ENCODE data around the gene MBD2.
A peak's percentile ranks its signal among the peaks of the same experiment; 100 is the strongest.

Gene MBD2

DNA sequence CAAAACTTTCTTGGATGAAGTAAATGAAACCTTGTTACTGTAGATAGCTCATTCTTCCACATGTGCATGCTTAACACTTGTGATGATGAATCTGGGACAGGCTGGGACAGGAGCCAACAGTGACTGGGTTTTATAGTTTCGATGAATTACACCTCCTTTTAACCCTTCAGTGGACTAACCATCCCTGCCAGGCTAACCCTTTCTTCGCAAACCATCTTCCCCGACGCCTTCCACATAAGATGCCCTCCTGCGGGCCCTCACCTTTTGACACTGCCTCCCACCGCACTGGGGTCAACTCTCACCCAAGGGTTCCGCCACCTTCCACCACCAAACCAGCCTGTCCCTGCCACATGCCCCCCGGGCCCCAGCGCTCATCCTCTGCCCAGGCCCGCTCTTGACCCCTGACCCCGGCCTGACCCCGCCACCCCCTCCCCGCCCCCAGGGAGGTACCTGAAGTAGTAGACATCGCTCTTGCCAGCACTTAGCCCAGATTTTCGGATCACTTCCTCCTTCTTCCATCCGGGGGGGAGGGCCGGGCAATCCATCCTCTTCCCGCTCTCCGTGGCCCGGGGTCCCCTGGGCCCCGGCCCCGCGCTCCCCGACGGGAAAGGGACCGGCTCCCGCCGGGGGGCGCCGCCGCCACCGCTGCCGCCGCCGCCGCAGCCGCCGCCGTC is 764 bp downstream of the MBD2 start:
- TF ChIP-seq, protein P1, sequence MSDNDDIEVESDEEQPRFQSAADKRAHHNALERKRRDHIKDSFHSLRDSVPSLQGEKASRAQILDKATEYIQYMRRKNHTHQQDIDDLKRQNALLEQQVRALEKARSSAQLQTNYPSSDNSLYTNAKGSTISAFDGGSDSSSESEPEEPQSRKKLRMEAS (IDR thresholded peaks at IDR 0.05): peak; percentile 30; the same call in 1 of the 2 replicates
- no peak for TF ChIP-seq CEBPB (IDR thresholded peaks at IDR 0.05)
- TF ChIP-seq ZBTB7A (IDR thresholded peaks at IDR 0.05; ENCODE audit: low read depth): 0 out of 2 replicates have a peak, but pooled peaks have one; percentile 8
- TF ChIP-seq NFIC (IDR thresholded peaks at IDR 0.05): peak; percentile 76

DNA sequence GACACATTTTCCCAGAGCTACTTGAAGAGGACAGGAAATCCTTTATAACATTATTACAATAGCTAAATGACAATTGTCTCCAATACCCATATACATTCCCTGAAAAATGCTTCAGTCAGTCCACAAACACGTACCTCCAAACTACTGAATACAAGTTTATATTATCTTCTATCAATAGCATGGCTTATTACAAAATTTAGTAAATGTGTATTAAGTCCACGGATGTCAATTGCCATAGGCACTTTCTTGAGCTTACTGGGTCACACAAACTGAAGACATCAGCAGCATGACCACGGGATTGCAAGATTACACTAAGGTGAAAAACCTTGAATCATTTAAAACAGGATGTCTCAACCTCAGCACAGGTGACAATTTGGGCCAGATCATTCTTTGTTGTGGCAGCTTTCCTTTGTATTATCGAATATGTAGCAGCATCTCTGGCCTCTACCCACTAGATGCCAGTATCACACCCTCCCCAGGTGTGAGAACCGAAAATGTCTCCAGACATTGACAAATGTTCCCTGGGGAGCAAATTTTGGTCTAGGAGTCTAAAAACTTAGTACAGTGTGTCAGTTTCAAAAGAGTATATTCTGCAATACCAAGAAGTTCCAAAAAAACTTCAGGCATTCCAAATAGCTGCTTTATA is 1.4 kb downstream of the MBD2 start:
- TF ChIP-seq RAD21 (IDR thresholded peaks at IDR 0.05; ENCODE audit: low read depth) (peak; percentile 41), EP300 (IDR thresholded peaks at IDR 0.05; ENCODE audit: borderline replicate concordance) (no peak)

DNA sequence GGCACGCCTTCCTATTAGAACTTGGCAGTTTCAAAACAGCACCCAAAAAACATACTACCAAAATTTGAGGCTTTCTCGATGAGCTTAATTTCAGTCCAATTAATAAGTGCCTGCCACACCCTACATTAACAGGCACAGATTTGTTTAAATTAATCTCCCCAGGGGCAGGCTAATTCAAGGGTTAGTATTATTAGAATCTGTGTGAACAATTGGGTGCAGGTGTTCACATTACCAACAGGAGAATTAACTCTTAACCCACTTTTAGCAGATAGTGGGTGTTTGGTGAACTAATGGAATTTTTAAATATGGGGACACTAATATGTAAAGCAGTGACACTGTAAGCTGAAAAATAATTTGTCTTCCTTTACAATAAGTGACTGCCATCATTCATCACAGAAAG is 4.1 kb downstream of the MBD2 start:
- TF ChIP-seq RAD21 (IDR thresholded peaks at IDR 0.05; ENCODE audit: low read depth) (no peak), CEBPB (IDR thresholded peaks at IDR 0.05) (no peak), ZBTB7A (IDR thresholded peaks at IDR 0.05; ENCODE audit: low read depth) (no peak), FOXM1 (IDR thresholded peaks at IDR 0.05; ENCODE audit: borderline replicate concordance, low read depth) (no peak), YY1 (IDR thresholded peaks at IDR 0.05; ENCODE audit: low read depth) (no peak)
- TF ChIP-seq, protein P2, sequence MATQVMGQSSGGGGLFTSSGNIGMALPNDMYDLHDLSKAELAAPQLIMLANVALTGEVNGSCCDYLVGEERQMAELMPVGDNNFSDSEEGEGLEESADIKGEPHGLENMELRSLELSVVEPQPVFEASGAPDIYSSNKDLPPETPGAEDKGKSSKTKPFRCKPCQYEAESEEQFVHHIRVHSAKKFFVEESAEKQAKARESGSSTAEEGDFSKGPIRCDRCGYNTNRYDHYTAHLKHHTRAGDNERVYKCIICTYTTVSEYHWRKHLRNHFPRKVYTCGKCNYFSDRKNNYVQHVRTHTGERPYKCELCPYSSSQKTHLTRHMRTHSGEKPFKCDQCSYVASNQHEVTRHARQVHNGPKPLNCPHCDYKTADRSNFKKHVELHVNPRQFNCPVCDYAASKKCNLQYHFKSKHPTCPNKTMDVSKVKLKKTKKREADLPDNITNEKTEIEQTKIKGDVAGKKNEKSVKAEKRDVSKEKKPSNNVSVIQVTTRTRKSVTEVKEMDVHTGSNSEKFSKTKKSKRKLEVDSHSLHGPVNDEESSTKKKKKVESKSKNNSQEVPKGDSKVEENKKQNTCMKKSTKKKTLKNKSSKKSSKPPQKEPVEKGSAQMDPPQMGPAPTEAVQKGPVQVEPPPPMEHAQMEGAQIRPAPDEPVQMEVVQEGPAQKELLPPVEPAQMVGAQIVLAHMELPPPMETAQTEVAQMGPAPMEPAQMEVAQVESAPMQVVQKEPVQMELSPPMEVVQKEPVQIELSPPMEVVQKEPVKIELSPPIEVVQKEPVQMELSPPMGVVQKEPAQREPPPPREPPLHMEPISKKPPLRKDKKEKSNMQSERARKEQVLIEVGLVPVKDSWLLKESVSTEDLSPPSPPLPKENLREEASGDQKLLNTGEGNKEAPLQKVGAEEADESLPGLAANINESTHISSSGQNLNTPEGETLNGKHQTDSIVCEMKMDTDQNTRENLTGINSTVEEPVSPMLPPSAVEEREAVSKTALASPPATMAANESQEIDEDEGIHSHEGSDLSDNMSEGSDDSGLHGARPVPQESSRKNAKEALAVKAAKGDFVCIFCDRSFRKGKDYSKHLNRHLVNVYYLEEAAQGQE (IDR thresholded peaks at IDR 0.05; ENCODE audit: low read depth): no peak

DNA sequence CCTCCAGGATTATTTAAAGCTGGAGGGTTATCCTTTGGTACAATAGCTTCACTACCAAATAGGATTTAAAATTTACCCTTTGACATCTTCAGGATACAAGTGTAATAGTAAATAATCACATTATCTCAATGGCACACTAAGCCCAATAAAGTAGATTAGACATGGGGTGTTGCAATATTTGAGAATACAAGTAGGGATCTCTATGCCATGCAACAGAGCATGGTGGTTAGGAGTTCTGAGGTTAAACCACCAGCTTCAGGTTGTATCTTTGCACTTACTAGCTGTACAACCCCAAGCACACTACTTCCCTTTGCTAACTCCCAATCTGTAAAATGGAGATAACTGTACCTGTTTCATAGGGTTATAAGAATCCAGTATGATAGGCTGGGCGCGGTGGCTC is 6.2 kb downstream of the MBD2 start:
- TF ChIP-seq FOXM1 (IDR thresholded peaks at IDR 0.05; ENCODE audit: borderline replicate concordance, low read depth) (no peak), CREB1 (IDR thresholded peaks at IDR 0.05; ENCODE audit: low read depth) (no peak), TCF12 (IDR thresholded peaks at IDR 0.05; ENCODE audit: low read depth) (no peak), TEAD4 (IDR thresholded peaks at IDR 0.05) (no peak), EGR1 (IDR thresholded peaks at IDR 0.05) (no peak), CEBPB (IDR thresholded peaks at IDR 0.05) (no peak), YY1 (IDR thresholded peaks at IDR 0.05; ENCODE audit: low read depth) (no peak), NFIC (IDR thresholded peaks at IDR 0.05) (no peak), ZBTB7A (IDR thresholded peaks at IDR 0.05; ENCODE audit: low read depth) (no peak), EP300 (IDR thresholded peaks at IDR 0.05; ENCODE audit: borderline replicate concordance) (no peak)
- TF ChIP-seq, protein P2 (IDR thresholded peaks at IDR 0.05; ENCODE audit: low read depth): no peak
- TF ChIP-seq, protein P3, sequence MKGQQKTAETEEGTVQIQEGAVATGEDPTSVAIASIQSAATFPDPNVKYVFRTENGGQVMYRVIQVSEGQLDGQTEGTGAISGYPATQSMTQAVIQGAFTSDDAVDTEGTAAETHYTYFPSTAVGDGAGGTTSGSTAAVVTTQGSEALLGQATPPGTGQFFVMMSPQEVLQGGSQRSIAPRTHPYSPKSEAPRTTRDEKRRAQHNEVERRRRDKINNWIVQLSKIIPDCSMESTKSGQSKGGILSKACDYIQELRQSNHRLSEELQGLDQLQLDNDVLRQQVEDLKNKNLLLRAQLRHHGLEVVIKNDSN (IDR thresholded peaks at IDR 0.05): no peak

DNA sequence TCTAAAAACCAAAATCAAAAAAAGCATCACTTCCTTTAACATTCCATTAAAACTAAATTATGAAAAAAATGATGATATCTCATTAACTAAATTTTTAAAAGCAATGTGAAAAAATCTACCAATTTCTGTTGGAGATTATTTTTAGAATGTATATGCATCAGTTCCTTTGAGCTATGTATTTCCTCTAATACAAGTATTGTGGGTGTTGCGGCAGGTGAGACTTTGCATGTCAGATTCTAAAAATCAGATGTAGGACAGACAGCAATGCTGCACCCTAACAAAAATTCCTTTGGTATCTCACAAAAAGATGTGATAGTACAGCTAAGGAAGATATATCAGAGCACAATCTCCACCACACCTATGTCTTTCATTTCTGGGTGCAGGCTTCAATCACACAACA is 6.8 kb downstream of the MBD2 start:
- TF ChIP-seq CREB1 (IDR thresholded peaks at IDR 0.05; ENCODE audit: low read depth) (no peak), RAD21 (IDR thresholded peaks at IDR 0.05; ENCODE audit: low read depth) (no peak), TEAD4 (IDR thresholded peaks at IDR 0.05) (no peak), NFIC (IDR thresholded peaks at IDR 0.05) (no peak), FOXM1 (IDR thresholded peaks at IDR 0.05; ENCODE audit: borderline replicate concordance, low read depth) (no peak), EGR1 (IDR thresholded peaks at IDR 0.05) (no peak), ZBTB7A (IDR thresholded peaks at IDR 0.05; ENCODE audit: low read depth) (no peak), EP300 (IDR thresholded peaks at IDR 0.05; ENCODE audit: borderline replicate concordance) (no peak), TAF1 (IDR thresholded peaks at IDR 0.05; ENCODE audit: low read depth) (no peak), CEBPB (IDR thresholded peaks at IDR 0.05) (no peak), YY1 (IDR thresholded peaks at IDR 0.05; ENCODE audit: low read depth) (no peak), TCF12 (IDR thresholded peaks at IDR 0.05; ENCODE audit: low read depth) (no peak)
- TF ChIP-seq, protein P1 (IDR thresholded peaks at IDR 0.05): no peak
- TF ChIP-seq, protein P2 (IDR thresholded peaks at IDR 0.05; ENCODE audit: low read depth): no peak
- TF ChIP-seq, protein P3 (IDR thresholded peaks at IDR 0.05): no peak

Measured in Ishikawa (cell line).